Fibroblast of villous mesenchyme (primary cell): ENCODE measurements around the gene TUBA4A. TPM values are rescaled to one million over a fixed set of nuclear protein-coding genes. Genes with fewer than 3 reads are reported as not detected.

ENCODE experiments used
- DNase-seq: peaks from one replicate; pipeline ENCODE4 v3.0.0-alpha.2; 2010; ENCODE audit warnings: low read depth
- H3K4me3 ChIP-seq: 2 replicates; pipeline ENCODE4 v1.5.1; 2011; ENCODE audit warnings: low read depth, mild to moderate bottlenecking, low read length
- total RNA-seq: library from RNA; depleted of rRNA; stranded (reverse); fragments of >200 nt; gene quantifications from 2 replicates; pipeline ENCODE4 v1.2.3, GENCODE V29; 2012
- TF ChIP-seq, protein P1 (sequence below): IDR thresholded peaks from 2 replicates; pipeline ENCODE4 v1.5.1; 2012; ENCODE audit warnings: low read depth, mild to moderate bottlenecking, low read length; ENCODE audit not compliant: insufficient read depth

Gene TUBA4A
- total RNA-seq, 1 donor = 27.6 TPM

DNA sequence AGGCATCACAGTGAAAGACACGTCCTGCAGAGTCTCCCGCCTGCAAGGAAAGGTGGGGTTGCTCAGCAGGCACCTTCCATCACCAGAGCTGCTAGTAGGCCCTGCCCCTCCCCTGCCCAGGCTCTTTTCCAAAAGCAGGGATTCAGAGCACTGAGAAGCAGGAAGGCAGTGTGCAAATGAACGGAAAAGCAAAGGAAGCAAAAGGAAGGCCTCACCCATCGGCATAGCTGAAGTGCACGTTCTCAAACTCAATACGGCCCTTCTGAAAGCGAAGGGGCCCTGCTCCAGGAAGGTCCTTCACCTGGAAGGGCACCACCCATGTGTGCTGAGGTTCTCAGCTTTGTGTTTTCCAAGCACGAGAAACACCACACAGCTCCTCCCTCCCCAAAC lies 40.7 kb downstream of the TUBA4A start:
- DNase-seq = no peak
- no peak overlapping the region for H3K4me3 ChIP-seq
- TF ChIP-seq, protein P1, sequence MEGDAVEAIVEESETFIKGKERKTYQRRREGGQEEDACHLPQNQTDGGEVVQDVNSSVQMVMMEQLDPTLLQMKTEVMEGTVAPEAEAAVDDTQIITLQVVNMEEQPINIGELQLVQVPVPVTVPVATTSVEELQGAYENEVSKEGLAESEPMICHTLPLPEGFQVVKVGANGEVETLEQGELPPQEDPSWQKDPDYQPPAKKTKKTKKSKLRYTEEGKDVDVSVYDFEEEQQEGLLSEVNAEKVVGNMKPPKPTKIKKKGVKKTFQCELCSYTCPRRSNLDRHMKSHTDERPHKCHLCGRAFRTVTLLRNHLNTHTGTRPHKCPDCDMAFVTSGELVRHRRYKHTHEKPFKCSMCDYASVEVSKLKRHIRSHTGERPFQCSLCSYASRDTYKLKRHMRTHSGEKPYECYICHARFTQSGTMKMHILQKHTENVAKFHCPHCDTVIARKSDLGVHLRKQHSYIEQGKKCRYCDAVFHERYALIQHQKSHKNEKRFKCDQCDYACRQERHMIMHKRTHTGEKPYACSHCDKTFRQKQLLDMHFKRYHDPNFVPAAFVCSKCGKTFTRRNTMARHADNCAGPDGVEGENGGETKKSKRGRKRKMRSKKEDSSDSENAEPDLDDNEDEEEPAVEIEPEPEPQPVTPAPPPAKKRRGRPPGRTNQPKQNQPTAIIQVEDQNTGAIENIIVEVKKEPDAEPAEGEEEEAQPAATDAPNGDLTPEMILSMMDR = no peak

DNA sequence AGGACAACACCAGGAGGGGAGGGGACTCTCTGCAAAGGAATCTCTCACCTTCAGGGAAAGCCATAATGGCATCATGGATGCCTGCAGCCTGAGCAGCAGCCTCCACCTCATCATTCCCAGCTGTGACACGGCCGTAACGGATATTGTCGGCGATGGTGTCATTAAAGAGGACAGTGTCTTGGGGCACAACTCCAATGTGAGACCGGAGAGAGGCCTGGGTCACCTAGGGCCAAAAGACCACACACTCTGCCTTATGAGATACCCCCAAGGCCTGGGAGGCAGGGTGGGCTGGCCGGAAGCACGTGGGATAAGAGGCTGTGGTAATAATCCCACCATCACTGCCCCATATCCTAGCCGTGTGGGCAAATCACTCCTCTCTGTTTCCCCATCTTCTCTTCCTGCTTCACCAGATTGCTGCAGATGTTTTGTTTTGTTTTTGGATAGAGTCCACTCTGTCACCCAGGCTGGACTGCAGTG lies 42.8 kb downstream of the TUBA4A start:
- no peak overlapping the region for H3K4me3 ChIP-seq
- TF ChIP-seq, protein P1 = no peak
- DNase-seq = no peak

DNA sequence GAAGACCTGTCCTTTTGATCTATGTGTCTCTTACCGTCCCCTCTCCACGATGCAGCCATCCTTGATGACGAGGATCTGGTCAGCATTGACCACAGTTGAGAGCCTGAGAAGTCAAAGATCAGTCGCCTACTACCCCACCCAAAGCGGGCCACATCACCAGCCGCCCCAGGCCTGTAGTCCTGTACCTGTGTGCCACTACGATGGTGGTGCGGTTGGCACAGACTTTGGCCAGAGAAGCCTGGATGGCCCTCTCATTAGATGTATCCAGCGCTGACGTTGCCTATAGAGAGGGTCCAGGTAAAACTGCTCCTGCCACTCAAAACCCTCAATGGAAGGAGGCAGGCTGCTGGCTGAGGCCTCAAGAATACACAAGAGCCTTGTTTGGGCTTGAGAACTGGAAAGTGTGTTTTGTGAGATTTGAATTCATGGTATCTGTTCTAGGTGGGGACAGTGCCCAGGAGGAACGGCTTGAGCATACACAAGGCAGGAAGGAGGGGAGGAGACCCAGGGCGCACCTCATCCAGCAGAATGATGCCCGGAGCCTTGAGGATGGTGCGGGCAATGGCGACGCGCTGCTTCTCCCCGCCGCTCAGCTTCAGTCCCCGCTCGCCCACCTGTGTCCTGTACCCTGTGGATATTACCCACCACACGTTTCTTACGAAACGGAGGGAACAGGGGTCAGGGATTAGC lies 43.4 kb downstream of the TUBA4A start:
- TF ChIP-seq, protein P1 = no peak
- no peak overlapping the region for H3K4me3 ChIP-seq
- no peak for DNase-seq

DNA sequence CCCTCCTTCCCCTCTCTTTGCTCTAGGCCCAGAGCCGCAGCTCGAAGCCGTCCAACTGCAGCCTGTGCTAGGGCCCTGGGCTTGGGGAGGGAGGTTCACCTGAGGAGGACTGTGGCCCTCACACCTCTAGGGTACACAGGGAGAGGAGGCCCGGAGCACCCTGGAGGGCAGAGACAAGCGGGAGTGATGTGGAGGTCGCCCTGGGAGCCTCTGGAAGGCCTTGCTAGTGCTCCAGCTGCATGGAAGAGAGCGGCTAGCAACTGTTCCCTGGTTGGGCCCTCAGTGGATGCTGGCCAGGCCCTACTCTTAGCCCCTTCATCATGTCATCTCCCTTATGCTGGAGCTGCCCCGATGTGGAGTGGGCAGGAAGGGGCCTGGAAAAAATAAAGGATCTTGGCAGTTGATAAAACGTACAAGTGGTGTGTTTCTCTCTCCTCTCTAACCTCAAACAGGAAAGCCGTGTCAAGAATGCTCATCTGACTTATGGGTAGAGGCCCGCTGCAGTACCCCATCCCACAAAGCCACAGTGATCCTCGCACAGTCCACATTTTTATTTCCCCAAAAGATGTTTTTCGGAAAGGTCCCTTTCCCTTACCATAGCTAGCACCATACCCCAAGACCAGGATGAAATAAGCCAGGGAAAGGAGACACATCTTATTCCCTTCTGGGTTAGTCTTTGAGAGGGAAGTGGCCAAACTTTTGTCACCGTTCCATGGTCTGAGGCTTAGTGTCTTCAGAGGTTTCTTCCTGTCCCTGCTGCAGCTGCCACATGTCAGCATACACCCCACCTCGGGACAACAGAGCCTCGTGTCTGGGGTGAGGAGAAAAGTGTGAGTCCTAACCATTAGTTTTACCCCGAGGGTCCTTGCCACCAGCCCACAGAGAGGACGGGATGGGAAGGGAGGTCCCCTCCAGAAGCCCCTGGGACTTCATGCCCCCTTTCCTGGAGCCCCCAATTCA lies 44.2 kb downstream of the TUBA4A start:
- TF ChIP-seq, protein P1 = no peak
- DNase-seq = no peak
- H3K4me3 ChIP-seq = no peak overlapping the region

DNA sequence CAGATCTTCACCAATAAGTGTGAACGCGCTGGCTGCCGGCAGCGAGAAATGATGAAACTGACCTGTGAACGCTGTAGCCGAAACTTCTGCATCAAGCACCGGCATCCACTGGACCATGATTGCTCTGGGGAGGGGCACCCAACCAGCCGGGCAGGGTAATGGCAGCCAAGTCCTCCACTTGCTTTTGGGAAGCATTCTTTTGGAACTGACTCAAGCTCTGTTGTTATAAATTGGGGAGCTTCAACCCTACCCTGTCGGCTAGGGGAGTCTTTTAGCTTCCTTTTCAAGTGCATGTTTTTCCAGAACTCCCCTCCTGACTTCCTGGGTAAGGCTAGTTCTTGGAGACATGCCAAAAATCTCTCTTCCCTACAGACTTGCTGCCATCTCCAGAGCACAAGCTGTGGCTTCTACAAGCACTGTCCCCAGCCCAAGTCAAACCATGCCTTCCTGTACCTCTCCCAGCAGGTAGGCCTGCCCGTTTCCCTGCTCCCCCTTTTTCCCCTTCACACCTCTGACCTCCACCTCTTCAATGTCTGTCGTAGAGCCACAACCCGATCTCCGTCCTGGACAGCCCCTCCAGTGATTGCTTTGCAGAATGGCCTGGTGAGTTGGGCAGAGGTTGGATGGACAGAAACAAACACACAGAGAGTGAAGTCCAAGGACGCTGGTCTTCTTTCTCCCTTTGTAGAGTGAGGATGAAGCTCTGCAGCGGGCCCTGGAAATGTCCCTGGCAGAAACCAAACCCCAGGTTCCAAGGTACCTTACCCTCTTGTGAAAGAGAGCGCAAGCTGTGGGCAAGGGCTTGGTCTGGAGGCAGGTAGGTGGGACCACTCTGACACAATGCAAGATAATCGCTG lies 45.6 kb downstream of the TUBA4A start:
- TF ChIP-seq, protein P1 = no peak
- H3K4me3 ChIP-seq = peak overlapping the region; percentile 79
- DNase-seq = peak; percentile 58

DNA sequence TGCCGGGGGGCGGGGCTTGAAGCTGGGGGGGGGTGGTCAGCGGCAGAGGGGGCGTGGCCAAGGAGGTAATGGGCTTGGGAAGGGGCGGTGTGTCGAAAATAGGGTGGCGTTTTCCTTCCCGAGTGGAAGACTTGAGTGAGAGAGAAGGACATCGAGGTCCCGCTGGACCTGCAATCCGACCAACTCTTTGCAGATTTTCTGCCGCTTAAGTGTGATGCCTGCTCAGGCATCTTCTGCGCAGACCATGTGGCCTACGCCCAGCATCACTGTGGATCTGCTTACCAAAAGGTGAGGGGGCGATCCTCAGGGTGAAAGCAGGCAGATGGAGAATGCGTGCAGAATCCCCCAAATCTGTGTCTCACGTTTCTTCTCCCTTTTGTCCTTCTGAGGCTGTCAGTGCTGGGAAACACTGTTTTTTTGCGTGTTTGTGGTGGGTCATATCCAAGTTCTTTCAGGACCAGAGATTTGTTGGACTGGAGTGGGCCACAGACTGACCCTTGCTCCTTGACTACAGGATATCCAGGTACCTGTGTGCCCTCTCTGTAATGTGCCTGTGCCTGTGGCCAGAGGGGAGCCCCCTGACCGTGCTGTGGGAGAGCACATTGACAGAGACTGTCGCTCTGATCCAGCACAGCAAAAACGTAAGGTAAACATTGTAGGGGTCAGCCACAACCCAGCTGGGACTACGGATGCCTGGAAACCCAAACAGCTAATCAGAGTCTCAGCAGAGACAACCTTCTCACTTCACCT lies 46.4 kb downstream of the TUBA4A start:
- TF ChIP-seq, protein P1 = no peak
- DNase-seq = no peak
- peak overlapping the region; percentile 79 for H3K4me3 ChIP-seq
